PC-9 (cell line): Measurements from ENCODE around the gene STRN3.

Experiments used
- EZH2 ChIP-seq: fragments of 200-600 bp; sonication (generic); IDR thresholded peaks from 2 replicates; pipeline ENCODE4 v1.8.0; 2017; ENCODE audit warnings: antibody characterized with exemption, low read depth
- TF ChIP-seq, protein P1 (sequence below): fragments of 200-600 bp; sonication (generic); conservative IDR thresholded peaks from 2 replicates; pipeline ENCODE4 v1.6.1; 2017; ENCODE audit warnings: mixed run types, antibody characterized with exemption, mild to moderate bottlenecking, moderate library complexity

GRCh38 chr14:31059152-31059924, 33.2 kb upstream of the STRN3 start:
- TF ChIP-seq, protein P1, sequence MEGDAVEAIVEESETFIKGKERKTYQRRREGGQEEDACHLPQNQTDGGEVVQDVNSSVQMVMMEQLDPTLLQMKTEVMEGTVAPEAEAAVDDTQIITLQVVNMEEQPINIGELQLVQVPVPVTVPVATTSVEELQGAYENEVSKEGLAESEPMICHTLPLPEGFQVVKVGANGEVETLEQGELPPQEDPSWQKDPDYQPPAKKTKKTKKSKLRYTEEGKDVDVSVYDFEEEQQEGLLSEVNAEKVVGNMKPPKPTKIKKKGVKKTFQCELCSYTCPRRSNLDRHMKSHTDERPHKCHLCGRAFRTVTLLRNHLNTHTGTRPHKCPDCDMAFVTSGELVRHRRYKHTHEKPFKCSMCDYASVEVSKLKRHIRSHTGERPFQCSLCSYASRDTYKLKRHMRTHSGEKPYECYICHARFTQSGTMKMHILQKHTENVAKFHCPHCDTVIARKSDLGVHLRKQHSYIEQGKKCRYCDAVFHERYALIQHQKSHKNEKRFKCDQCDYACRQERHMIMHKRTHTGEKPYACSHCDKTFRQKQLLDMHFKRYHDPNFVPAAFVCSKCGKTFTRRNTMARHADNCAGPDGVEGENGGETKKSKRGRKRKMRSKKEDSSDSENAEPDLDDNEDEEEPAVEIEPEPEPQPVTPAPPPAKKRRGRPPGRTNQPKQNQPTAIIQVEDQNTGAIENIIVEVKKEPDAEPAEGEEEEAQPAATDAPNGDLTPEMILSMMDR: no peak
- no peak for TF ChIP-seq EZH2
